Measurements from ENCODE around the gene P2RX1.
A peak's percentile ranks its signal among the peaks of the same experiment; 100 is the strongest.

P2RX1 gene

GRCh38 chr17:3905017-3905520 is 11.2 kb downstream of the P2RX1 start:
- no peak for DNase-seq (ENCODE audit: low read depth)

- no peak for DNase-seq (ENCODE audit: low read depth)
Observed at GRCh38 chr17:3904501-3904900, 11.8 kb downstream of the P2RX1 start.

- DNase-seq (ENCODE audit: low read depth), result no peak
Observed at GRCh38 chr17:3903881-3904290, 12.4 kb downstream of the P2RX1 start.

GRCh38 chr17:3903051-3903825 is 13.0 kb downstream of the P2RX1 start:
- DNase-seq (ENCODE audit: low read depth), result no peak

- DNase-seq (ENCODE audit: low read depth), result no peak
Observed at GRCh38 chr17:3900646-3901045, 15.6 kb downstream of the P2RX1 start.

- no peak for DNase-seq (ENCODE audit: low read depth)
Observed at GRCh38 chr17:3897731-3898130, 18.5 kb downstream of the P2RX1 start.

GRCh38 chr17:3896968-3897235 is 19.4 kb downstream of the P2RX1 start:
- DNase-seq (ENCODE audit: low read depth), result no peak

GRCh38 chr17:3896108-3896967 is 19.9 kb downstream of the P2RX1 start:
- DNase-seq (ENCODE audit: low read depth), result no peak

GRCh38 chr17:3895354-3895753 is 20.9 kb downstream of the P2RX1 start:
- DNase-seq (ENCODE audit: low read depth), result no peak

- peak; percentile 41 for DNase-seq (ENCODE audit: low read depth)
Observed at GRCh38 chr17:3894911-3895343, 21.3 kb downstream of the P2RX1 start.

GRCh38 chr17:3894188-3894587 is 22.1 kb downstream of the P2RX1 start:
- DNase-seq (ENCODE audit: low read depth), result no peak

- DNase-seq (ENCODE audit: low read depth), result no peak
Observed at GRCh38 chr17:3893720-3894116, 22.5 kb downstream of the P2RX1 start.

GRCh38 chr17:3893003-3893719 is 23.1 kb downstream of the P2RX1 start, which contains the start of gene CAMKK1:
Gene CAMKK1, minus strand, starts transcription at chr17:3893053. Its CDS starts 7,366 bp downstream, at chr17:3885687.
- peak; percentile 89 for DNase-seq (ENCODE audit: low read depth)

- DNase-seq (ENCODE audit: low read depth), result peak; percentile 80
Observed at GRCh38 chr17:3892095-3892998, 23.9 kb downstream of the P2RX1 start.

- DNase-seq (ENCODE audit: low read depth), result peak; percentile 68
Observed at GRCh38 chr17:3891626-3892094, 24.6 kb downstream of the P2RX1 start.

GRCh38 chr17:3890878-3891219 is 25.4 kb downstream of the P2RX1 start:
- DNase-seq (ENCODE audit: low read depth), result no peak

- DNase-seq (ENCODE audit: low read depth), result peak; percentile 97
Observed at GRCh38 chr17:3890082-3890877, 26.0 kb downstream of the P2RX1 start.

GRCh38 chr17:3889325-3890012 is 26.8 kb downstream of the P2RX1 start:
- DNase-seq (ENCODE audit: low read depth), result no peak

GRCh38 chr17:3888343-3889171 is 27.7 kb downstream of the P2RX1 start:
- peak; percentile 96 for DNase-seq (ENCODE audit: low read depth)

Data from ELR (cell line).